ENCODE results near the gene ZNF516.

ZNF516 gene

DNA sequence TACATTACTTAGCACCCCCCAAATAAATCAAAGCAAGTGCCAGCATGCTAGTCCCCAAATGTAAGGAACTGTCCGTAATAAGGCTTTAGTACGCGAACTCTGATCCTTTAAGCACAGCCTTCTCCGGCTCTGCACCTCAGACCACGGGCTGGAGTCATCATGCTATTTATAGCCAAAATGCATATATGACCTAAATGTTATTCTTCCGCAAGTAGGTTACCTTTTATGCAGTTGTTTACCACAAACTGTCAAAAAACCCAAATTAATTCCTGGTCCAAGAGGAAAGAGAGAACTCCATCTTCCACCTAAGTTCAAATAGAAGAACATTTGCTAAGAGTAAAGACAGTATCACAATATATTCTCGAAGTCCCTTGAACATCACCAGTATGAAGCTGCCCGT lies 42.7 kb downstream of the ZNF516 start:
- DNase-seq, result peak; percentile 77

DNA sequence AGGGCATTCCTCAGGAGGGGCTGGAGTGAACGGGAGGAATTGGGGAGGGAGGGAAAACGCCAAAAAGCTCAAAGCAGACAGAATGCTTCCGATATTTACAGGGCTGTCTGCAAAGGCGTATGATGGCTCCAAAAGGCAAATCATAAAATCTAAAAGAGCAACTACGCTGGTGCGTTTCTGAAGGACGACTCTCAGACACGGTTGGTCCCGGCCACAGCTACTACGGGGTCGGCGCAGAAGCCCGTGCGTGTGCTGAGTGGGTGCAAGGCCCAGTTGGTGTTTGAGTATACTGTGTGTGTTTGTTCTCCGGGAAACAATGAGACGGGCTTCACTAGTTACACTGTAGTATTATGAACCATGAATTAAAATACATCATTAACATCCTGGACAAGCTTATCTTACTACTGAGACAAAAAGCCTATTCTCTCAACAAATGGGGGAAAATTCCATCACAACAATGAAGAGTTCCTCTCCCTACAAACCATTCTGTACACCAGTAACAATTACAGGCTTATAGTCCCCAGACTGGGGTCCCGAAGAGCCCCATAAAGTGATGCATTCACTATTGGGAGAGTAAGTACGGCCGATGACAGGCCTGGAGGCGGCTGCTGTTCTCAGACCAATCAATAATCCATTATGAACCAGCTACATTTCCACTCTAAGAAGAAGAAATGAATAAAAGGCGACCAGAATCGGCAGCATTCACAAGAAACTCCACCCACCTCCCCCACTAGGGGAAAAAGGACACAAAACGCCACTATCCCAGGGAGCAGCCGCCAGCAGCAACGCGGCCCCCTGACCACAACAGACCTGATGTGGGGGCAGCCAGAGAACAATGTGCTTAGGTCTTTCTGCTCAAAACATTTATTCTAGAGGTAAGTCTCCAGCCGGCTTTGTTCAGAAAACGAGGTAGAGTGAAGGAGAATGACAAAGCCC lies 43.4 kb downstream of the ZNF516 start:
- DNase-seq, result peak; percentile 71

DNA sequence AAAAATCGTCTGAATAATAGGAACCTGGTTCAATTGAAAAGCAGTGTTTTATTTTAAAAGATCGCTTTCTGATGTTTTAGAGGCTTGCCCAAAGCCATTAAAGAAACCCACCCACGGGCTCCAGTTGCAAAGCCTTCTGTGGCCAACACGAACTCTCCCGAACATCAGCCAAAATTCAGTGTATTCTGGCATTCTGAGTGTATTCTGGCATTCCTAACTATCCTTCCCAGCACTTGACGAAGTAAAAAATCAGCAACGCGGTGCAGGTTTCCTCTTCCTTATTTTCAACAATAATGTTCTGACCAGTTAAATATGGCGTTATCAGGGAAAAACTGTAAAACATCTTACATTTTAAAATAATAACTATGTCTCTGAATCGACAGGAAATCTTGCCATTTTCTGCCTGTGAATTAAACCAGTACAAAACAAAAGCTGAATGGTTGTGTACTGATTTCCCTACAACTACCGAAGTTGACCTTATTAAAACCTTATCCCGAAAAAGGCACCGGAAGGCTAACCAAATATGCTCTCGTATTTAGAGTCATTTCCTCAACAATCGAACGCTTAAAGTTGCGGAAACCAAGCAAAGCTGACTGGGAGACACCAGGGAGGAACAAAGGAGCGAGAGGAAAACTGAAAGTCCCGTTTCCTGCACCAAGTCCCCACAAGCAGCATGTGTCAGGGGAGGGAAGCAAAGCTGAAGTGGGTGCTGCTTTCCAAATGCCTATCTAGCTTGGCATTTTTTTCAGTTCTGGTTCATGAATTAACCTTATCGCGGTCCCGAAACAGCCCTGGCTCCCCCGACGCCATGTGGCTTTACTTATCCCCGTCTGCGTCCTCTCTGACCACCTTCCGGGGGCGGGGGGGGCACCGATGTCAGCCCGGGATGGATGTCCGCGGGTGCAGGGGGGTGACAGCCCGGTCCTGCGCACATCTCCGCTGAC lies 44.3 kb downstream of the ZNF516 start:
- peak; percentile 62 for DNase-seq

DNA sequence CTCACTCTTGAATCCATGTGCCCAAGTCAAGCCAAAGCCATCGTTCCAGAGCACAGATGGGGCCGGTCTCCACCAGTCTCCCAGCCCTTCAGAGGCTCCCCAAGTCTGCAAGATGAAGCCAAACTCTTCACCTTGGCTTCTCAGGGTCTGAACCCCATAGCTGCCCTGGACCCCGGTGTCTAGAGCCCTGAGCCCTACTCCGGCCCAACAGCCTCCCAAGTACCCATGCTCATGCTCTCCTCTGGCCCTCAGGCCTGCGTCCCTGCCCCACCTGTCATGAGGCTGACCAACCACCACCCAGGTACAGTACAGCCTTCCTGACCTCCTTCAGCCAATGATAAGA lies 46.0 kb downstream of the ZNF516 start:
- no peak for DNase-seq

DNA sequence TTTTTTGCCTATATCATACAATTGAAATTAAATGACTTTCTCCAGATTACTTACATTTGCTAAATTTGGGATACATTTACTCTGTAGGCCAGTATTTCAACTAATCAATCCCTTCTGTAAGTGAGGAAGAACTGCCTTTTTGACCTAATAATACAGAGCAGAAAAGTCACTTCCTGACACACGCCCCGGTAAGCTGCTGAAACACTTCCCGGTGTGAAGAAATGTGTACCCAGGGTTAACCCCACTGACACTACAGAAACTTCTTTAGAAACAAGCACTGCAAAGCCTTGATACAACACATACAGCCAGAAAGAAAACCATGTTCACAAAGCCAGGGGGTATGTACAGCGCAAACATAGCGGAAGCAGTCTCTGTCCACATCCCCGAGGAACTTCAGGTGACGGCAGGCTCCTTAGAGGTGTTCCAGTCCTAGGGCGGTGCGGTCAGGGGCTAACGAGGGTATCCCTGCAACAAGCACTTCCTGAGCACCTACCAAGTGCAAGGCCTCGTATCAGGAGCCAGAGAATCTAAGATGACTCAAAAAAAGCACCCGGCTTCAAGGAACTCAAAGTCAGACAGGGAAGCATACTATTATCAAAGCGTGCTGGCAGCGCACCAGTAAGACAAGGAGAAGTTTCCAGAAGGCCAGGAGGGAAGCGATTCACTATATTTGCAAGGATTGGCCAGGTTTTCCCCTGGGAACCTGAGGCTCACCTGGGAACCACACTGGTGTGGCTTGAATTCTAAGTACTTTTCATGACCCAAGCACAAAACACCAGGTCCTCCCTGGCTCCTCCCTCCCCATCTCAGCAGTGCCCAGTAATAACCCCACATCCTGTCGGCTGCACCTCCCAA lies 46.6 kb downstream of the ZNF516 start:
- no peak for DNase-seq

DNA sequence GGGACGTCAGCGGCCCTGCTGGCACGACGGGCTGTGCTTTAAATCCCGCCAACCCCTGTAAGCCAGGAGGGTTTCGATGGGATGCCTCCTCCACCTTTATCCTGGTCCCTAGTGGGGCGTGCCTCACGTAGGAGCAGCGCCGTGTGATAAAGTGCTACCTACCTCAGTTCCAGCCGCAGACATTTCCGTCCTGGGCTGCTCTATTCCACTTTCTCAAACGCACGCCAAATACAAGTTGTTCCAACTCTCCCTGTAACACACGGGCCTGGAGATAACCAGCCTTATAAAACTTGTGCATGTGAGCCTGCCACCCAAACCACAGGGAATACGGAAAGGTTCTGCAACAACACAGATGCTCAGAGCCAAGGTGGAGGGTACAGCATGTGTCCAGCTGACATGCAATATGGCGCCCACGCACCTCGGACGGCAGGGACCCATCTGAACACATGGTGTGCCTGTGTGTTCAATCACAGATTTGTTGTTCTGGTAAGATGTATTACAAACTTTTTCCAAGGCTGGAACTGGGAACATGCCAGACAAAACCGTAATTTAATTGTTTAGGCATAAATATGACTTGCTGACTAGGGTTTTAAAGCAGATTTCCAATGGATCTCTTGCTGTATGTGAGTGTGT lies 47.7 kb downstream of the ZNF516 start:
- DNase-seq, result no peak

DNA sequence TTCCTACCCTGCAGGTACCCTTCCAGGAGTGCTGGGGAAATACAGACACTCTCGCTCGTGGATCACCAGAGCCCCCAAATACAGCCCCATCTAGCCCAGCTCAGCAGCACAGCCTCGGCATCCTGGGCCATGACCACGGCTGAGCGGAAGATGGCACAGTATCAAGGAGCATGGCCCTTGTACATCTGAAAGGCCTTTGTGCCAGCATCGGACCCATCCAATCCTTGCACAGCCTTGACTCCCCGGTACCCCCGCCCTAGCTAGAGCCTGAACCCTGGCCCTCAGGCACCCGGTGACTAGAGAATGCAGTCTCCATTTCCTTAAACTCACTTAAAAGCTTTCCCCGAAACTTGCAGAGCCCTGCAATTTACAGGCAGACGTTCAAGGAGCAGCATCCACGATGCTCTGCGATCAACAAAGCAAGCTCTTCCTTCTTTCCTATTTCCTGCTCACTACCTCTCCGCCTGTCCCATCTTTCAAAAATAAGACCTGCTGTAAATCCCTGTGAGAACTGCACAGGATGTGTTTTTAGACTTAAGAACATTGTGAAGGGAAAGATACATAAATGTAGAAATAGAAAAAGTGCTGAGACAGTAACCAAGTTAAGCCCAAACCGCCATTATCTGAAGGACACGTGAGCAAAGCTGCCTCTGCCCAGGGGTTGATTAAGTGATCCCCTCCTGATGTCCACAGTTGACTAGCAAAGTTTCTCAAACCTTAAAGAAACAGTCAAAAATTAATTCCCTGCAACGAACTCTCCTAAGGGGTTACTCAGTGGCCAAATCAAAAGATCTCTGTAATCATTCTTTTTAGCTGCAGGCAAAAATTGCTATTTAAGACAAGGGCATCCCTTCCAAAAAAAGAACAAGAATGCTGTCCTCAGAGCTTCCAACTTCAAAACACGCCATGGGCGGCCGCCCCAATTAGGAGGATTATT lies 48.5 kb downstream of the ZNF516 start:
- DNase-seq, result no peak

DNA sequence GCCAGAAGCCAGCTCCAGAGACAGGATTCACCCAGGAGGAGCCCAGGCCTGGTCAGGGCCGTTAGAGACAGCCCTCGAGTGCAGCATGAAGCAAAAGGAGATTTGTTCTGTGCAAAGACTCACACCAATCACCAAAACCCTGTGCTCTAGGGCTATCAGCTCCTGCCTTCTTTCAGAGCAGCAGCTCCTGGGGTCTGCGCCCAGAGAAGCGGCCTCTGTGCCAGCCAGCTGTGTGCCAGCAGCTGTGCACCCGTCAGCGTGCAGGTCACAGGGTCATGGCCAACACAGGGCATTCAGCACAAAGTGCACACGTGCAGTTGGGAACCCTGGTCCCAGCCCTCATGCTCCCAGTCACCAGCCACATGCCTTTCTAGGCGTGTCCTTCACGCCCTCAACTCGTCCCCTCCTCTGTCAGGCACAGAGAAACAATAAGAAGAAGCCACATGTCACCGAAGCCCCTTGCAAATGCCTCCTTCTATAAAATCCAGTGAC lies 49.3 kb downstream of the ZNF516 start:
- no peak for DNase-seq

DNA sequence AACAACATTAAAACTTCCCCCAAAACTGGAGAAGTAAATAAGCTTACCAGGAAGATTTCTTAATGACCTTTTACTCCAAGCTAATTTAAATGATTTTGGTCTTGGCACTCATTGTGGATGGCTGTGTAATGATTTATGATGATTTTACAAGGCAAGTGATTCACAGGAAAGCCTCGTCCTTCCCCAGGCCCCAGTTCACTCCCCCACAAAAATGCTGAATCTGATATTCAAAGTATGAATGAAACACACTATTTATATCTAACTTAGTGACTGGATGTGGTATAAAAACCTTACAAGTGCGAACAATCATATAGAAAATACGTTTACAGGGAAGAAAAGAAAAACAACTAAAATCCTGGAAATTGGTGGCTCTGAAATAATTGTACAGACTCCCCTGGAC lies 49.8 kb downstream of the ZNF516 start:
- no peak for DNase-seq

DNA sequence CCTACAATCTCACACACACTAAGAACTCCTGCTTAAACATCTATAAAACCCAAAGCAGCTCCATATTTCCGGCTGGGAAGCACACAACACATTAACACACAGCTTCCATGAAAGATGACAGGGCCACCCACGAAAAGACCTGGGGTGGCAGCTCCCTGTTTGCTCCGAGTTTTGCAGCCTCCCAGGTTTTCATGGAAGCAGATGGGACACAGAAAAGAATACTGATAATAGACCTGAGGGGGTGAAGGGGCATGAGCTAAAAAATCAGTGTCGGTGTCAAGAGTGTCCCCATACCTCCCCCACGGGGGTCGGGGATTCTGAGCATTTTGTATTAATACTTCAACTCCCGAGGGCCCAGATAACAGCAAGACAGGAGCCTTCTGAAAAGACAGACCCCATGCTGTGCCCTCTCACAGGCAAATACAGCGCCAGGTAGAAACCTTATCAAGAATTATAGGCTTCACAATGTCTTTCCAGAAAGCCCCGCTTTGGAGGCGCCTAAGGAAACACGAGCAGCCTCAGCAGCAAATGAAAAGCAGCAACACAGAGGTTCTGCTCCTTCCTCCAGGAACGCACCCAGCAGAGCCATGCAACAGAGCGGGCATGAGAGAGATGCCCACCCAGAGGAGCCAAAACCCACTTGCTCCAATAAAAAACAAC lies 50.5 kb downstream of the ZNF516 start:
- no peak for DNase-seq

DNA sequence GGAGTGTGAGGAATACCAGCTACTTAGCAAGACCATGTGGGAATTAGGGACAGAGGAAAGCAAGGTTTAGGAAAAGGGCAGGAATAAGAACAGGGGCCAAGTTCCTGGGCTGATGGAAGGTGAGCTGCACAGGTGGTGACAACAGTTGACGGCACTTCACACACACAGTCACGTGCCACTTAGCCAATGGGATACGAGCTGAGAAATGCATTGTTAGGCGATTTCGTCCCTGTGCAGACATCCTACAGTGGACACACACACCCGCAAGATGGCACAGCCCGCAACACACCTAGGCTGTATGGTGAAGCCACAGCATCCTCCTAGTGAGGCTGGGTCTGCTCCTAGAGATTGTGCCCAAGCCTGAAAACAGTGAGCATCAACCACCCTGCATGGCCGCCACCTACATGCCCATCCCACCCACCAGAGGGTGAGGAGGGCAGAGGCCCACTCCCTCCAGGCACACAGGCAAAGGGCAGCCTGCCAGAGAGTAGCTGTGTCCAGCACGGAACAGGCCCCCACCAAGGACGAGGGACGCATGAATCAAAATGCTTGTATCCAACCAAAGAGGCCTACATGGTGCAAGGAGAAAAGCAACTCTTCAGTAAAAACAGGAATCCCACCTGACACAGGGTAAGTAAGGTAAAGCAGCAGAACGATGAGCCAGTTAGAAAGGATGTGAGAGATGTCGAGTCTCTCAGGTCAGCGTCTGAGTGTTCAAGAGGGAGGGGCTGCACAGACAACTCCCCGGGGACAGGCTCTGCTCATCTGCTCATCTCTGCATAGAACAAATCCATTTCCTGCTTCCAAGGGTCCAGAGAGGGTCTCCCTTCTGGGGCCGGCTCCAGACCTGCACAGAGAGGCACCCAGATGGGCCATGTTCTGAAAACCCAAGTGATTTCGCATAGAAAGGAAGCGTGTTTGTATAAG lies 51.3 kb downstream of the ZNF516 start:
- DNase-seq, result no peak

DNA sequence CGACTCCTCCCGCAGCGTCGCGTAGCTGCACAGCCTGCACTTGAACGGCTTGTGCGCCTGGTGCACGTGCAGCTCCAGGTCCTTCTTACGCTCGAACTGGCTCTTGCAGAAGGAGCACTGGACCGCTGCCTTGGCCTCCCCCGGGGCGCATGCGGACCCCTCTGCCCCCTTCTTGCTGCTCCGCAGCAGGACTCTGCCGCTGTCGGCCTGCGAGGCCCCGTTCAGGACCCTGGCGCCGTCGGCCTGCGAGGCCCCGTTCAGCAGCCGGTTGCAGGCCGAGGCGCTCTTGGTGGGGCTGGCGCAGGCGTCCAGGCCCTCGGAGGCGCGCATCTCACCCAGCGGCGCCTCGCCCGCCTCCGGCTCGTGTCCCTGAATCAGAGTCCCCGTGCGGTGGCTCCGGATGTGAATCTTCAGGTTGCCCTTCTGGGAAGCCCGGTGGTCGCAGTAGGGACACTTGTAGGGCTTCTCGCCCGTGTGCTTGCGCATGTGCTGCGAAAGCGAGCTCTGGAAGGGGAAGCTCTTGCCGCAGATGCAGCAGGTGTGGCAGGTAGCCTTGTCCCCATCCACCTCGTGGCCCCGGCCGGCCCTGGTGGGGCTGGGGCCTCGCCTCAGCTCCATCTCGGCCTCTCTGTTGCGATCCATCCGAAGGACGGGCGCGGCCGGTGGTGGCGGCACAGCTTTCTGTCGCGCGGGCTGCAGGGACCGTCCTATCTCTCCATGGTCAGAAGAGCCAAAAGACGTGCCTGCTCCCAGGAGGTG lies 52.5 kb downstream of the ZNF516 start:
- DNase-seq, result no peak

DNA sequence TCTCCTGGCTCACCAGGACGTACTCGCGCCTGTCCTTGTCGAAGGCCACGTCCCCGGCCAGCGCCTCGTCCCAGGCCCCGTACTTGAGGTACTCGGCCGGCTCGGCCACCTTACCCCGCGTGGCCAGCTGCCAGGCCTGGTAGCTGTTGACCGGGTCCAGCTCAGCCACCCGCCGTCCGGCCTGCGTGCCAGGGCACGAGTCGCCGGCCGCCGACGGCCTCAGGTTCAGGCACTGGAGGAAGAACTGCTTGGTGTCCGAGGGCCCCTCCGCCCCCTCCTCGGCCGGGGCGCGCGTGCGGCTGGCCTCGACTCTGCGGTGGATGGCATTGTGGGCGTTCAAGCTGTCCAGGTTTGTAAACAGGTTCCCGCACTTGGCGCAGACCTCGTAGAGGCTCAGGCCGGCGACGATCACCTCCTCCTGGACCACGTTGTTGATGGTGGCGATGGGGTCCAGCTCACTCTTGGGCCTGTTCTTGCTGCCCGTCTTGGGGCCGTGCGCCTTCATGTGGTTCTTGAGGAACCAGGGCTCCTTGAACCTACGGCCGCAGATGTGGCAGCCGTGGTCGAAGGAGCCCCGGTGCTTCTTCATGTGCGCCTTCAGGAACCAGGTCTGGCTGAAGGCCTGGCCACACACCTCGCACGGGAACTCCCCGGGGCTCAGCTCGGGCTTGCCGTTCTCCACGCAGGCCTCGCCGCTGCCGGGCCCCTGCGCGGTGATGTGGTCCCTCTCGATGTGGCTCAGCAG lies 53.2 kb downstream of the ZNF516 start:
- DNase-seq, result no peak

DNA sequence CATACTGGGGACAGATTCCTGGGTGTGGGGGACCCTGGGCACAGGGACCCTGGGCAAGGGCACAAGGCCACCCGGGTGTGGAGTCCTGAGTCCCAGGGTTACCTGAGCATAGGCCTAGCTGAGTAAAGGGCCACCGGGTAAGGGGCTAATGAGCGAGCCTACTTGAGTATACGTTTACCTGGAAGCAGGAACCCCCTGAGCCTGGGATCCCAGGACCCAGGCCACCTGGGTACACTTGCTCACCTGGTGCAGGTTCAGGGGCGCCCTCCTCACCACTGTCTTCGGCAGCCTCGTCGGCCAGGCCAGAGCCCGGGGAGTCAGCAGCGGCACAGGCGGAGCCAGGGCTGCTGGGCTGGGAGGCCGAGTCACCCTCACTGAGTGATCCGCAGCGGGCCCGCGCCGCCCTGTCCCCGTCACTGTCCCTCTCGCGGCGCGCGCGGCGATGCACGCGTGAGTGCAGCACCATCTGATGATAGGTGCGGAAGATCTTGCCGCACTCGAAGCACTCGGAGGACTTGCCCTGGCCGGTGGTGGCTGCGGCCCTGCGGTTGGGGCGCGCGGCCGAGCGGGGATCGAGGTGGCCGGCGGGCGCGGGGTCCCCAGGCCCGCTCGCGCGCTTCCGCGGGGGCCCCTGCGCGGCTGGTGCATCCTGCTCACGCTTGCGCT lies 53.9 kb downstream of the ZNF516 start:
- no peak for DNase-seq

DNA sequence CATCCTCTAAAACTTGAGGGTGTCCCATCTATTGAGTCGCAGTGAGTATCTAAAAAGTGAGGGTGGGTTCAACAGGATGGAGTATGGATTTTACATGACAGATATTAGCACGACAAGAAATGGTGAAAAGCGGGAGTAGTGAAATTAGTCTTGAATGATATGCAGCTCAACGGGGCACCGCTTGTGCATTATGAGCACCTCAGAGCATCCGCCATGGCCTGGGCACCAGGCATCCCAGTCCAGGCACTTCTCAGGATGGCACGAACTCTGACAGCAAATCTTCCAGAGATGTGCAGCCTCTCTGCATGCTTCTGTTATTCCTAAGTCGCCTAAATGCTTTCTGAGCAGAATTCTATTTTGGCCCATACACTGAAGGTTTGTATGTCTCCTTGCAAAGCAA lies 57.1 kb downstream of the ZNF516 start:
- no peak for DNase-seq

DNA sequence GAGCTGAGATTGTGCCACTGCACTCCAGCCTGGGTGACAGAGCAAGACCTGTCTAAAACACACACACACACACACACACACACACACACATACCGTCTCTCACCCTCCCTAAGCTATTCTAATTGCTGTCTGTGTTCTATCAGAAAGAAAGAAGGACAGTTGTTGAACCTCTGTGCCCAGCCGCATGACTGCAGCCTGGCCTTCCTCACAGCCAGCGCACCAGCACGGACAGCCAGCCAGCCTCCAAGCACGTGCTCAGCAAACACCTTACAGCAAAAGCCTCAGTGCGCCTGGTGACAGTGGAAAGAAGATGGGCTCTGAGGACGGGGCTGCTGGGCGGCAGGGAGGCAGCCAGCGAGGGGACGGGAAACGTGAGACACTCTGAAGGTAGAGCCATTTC lies 58.0 kb downstream of the ZNF516 start:
- no peak for DNase-seq

DNA sequence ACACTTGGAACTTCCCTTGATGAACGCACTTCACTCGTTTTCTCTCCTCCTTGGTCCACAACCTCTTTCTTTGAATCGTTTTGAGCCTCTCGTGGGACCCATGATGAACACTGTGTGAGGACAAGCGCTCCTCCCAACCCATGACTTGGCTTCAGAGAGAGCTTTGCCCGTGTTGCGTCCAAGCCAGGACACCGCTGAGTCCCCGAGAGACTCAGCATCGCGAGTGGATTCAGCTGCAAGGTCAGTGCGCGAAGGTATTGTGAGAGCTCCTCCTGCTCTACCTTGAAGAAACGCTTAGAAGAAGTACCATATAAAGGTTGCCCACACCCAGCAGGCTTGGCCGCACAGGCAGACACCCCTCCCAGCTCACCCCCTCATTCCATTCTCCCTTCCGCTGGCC lies 58.7 kb downstream of the ZNF516 start:
- no peak for DNase-seq
